B cell (primary cell): Measurements from ENCODE around the gene ZNF253. TPM values are rescaled to one million over a fixed set of nuclear protein-coding genes. Genes with fewer than 3 reads are reported as not detected.
A peak's percentile ranks its signal among the peaks of the same experiment; 100 is the strongest.
"Not testable (repeated sequence)": the region's sequence is repeated elsewhere in the genome, so short reads cannot be mapped to it uniquely, and the experiment has no call there.

Experiments used
- ATAC-seq: fragments of 200-7000 bp; cut with Tn5 transposase; one replicate; pipeline ENCODE4 v1.10.0; 2021; ENCODE audit warnings: low read depth, mild to moderate bottlenecking, moderate number of reproducible peaks, moderate library complexity
- CTCF ChIA-PET: fragments of 350-600 bp; sonication (Branson Sonifier 250); formaldehyde crosslinking; loops from one replicate; lab custom pipeline; 2021; ENCODE audit warnings: antibody characterized with exemption, inconsistent platforms; lab: Charles Lee
- POLR2A ChIA-PET: fragments of 350-600 bp; sonication (Branson Sonifier 250); formaldehyde crosslinking; loops from one replicate; lab custom pipeline; 2021; ENCODE audit warnings: antibody characterized with exemption; lab: Charles Lee
- DNase-seq: peaks from one replicate; pipeline ENCODE4 v3.0.0; 2013
- H2AFZ ChIP-seq: 2 replicates; pipeline ENCODE4 v1.6.1; 2012; ENCODE audit warnings: mild to moderate bottlenecking, low read depth, low read length; ENCODE audit not compliant: insufficient read depth, poor library complexity, severe bottlenecking
- H3K27ac ChIP-seq, 2 donors: 1 replicate in 1 of 2; 2 replicates in 1 of 2; pipeline ENCODE4 v1.5.1; 2012 to 2013; ENCODE audit warnings: low read length in 2 of 2, mild to moderate bottlenecking in 2 of 2, moderate library complexity in 1 of 2
- H3K27me3 ChIP-seq, 4 experiments: fragments of 200-600 bp in 1 of 4; sonication (generic) in 1 of 4; replicated peaks in 1 of 4; 1 replicate in 2 of 4; 2 replicates in 2 of 4; pipeline versions ENCODE4 v1.6.1 to v1.7.0; 2013 to 2016; ENCODE audit warnings: low read length in 3 of 4, mild to moderate bottlenecking in 2 of 4, mixed read lengths in 1 of 4, moderate library complexity in 1 of 4; ENCODE audit not compliant: insufficient read depth in 4 of 4, control insufficient read depth in 3 of 4; ENCODE audit errors: control extremely low read depth in 1 of 4
- H3K36me3 ChIP-seq, 2 experiments: replicated peaks in 1 of 2; 1 replicate in 1 of 2; 2 replicates in 1 of 2; pipeline versions ENCODE4 v1.6.1 to v1.7.1; 2013; ENCODE audit warnings: low read length in 1 of 2; ENCODE audit not compliant: insufficient read depth in 2 of 2, control insufficient read depth in 1 of 2; ENCODE audit errors: control extremely low read depth in 1 of 2, extremely low read depth in 1 of 2
- H3K4me1 ChIP-seq, 2 donors: fragments of 200-600 bp in 1 of 2; sonication (generic) in 1 of 2; 1 replicate in 1 of 2; 2 replicates in 1 of 2; pipeline versions ENCODE4 v1.5.1 to v1.6.1; 2013 to 2017; ENCODE audit warnings: low read length in 2 of 2; ENCODE audit not compliant: control insufficient read depth in 2 of 2, insufficient read depth in 2 of 2
- H3K4me2 ChIP-seq: replicated peaks from 2 replicates; pipeline ENCODE3; 2012; ENCODE audit warnings: mild to moderate bottlenecking, low read depth, low read length; ENCODE audit not compliant: poor library complexity, severe bottlenecking
- H3K4me3 ChIP-seq, 5 experiments: fragments of 200-600 bp in 1 of 5; sonication (generic) in 1 of 5; 1 replicate in 3 of 5; 2 replicates in 2 of 5; pipeline versions ENCODE4 v1.5.1 to v1.7.0; 2011 to 2016; ENCODE audit warnings: low read length in 4 of 5, mild to moderate bottlenecking in 4 of 5, low read depth in 2 of 5, control low read depth in 1 of 5, moderate library complexity in 1 of 5; ENCODE audit not compliant: insufficient read depth in 1 of 5; ENCODE audit errors: control extremely low read depth in 1 of 5, extremely low read depth in 1 of 5
- H3K79me2 ChIP-seq: fragments of 200-600 bp; sonication (generic); one replicate; pipeline ENCODE4 v1.6.0; 2016; ENCODE audit warnings: low read length; ENCODE audit not compliant: control insufficient read depth, insufficient read depth
- H3K9ac ChIP-seq: fragments of 200-600 bp; sonication (generic); 2 replicates; pipeline ENCODE4 v1.6.1; 2017; ENCODE audit warnings: mild to moderate bottlenecking, low read length, moderate library complexity
- H3K9me3 ChIP-seq, 3 donors: one replicate each; pipeline versions ENCODE4 v1.6.1 to v1.7.1; 2013; ENCODE audit warnings: low read length in 2 of 3; ENCODE audit not compliant: control insufficient read depth in 2 of 3, insufficient read depth in 1 of 3; ENCODE audit errors: control extremely low read depth in 1 of 3
- H4K20me1 ChIP-seq: 2 replicates; pipeline ENCODE4 v1.6.0; 2012; ENCODE audit warnings: mild to moderate bottlenecking, low read length; ENCODE audit not compliant: insufficient read depth, control insufficient read depth, poor library complexity, severe bottlenecking
- H3K27ac Mint-ChIP-seq: one replicate; pipeline ENCODE4 v1.8.0; 2021; ENCODE audit warnings: mixed read lengths
- H3K27me3 Mint-ChIP-seq: one replicate; pipeline ENCODE4 v1.8.0; 2021; ENCODE audit warnings: mixed read lengths
- H3K4me1 Mint-ChIP-seq: one replicate; pipeline ENCODE4 v1.8.0; 2021; ENCODE audit warnings: mixed read lengths
- H3K4me3 Mint-ChIP-seq: one replicate; pipeline ENCODE4 v1.8.0; 2021; ENCODE audit warnings: mixed read lengths
- H3K9me3 Mint-ChIP-seq: one replicate; pipeline ENCODE4 v1.8.0; 2022; ENCODE audit warnings: mixed read lengths; ENCODE audit not compliant: insufficient read depth
- CTCF ChIP-seq: fragments of 200-600 bp; IDR thresholded peaks from one replicate; pipeline ENCODE4 v1.8.0; 2022; ENCODE audit warnings: antibody characterized with exemption, mild to moderate bottlenecking
- EZH2 ChIP-seq: IDR thresholded peaks from 2 replicates; pipeline ENCODE4 v1.6.1; 2012; ENCODE audit warnings: borderline replicate concordance, low read depth, mild to moderate bottlenecking, moderate library complexity, low read length; ENCODE audit not compliant: insufficient read depth, poor library complexity, severe bottlenecking
- WGBS: methylation state at CpG from one replicate; pipeline ENCODE4 v1.1.5; 2013; ENCODE audit warnings: missing lambda C conversion rate; ENCODE audit not compliant: insufficient coverage; 5-methylcytosine and 5-hydroxymethylcytosine counted together
- intact Hi-C: fragments of 100-400 bp; cut with micrococcal nuclease; formaldehyde crosslinking; loops from one replicate; pipeline ENCODE4 v1.10.0; 2022
- polyA plus RNA-seq: library from polyadenylated mRNA; depleted of rRNA; stranded (reverse); fragments of >200 nt; gene quantifications from 2 replicates; pipeline ENCODE4 v1.2.3, GENCODE V29; 2012
- total RNA-seq, 2 donors: library from RNA; stranded (reverse); fragments of 120-200 nt in 1 of 2; gene quantifications; 1 replicate in 1 of 2; 2 replicates in 1 of 2; pipeline versions ENCODE4 v1.2.3 to v1.2.4, GENCODE V29; 2013 to 2022

The ZNF253 gene
- total and polyA plus RNA-seq, 2 donors (not counting 1 experiment from before 2014, with no cell fraction given) = 5.5 to 28.6 TPM

DNA sequence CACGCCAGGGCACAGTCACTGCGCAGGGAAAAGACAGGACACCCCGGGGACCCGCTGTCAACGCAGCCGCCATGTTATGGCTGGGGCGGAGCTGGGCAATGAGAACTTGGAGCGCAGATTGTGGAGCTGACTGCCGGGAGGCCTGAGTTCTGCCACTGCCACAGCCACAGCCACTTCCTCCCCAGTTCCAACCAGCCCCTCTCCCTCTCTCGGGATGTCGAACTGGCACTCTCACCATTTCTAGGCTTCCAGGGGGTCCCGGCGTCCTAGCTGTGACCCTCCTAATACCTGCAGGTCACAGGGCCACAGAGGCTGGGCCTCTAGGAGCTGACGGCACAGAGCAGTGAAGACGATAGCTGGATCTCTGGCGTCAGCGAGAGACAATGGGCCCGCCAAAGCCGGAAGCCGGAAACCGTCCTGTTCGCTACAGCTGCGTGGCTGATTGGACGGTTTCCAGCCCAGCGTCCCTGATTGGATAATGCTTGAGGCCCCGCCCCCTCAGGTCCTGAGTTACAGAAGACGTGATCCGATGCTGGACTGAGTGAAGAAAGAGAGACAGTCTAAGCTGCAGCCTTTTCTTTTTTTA, 44.2 kb upstream of the ZNF253 start, which contains the start of gene ZNF506:
Gene ZNF506 (minus strand): TSS at position 385 of the 586 bp plus-strand sequence. CDS start 147 bp downstream, at position 238.
- Histone ChIP-seq H3K27me3 (no peaks in the 10 kb centered on the region), H3K4me1 (peaks cover 40 to 48% of the 10 kb centered on the region in 2 donors), H3K4me2 (peak within 1 kb of the TSS; percentile 87), H3K27ac (peak within 1 kb of the TSS; percentile 97 to 99), H3K4me3 (peak within 1 kb of the TSS; percentile 74 to 100 (median 91)), H3K9me3 (peaks cover 4 to 27% (median 6%) of the 10 kb centered on the region in 3 donors), H3K9ac (peak within 1 kb of the TSS; percentile 100), H2AFZ (peak within 1 kb of the TSS; percentile 95), H4K20me1 (no peaks in the 10 kb centered on the region), H3K79me2 (peaks cover 57% of the 10 kb centered on the region), H3K36me3 (peaks cover 5 to 8% of the 10 kb centered on the region in 2 experiments)
- intact Hi-C loops = loop anchor here (1.0 to 5.0 kb wide), 6 partner anchors 44 to 204 kb away; partner anchors contain the start of genes PBX4, ZNF101, ZNF14 and ZNF253
- peak within 1 kb of the TSS; percentile 99 for H3K4me3 Mint-ChIP-seq
- 1% methylated on average over 25 of the region's 28 CpGs for WGBS
- DNase-seq (peak; percentile 97), ATAC-seq (peak; percentile 93)
- no peak for TF ChIP-seq EZH2
- TF ChIP-seq CTCF = no peak
- no peaks in the 10 kb centered on the region for H3K27me3 Mint-ChIP-seq
- H3K4me1 Mint-ChIP-seq = peaks cover 51% of the 10 kb centered on the region
- H3K27ac Mint-ChIP-seq = peak within 1 kb of the TSS; percentile 99
- CTCF ChIA-PET = interaction anchor here (0.8 to 2.2 kb wide), 10 partner anchors 9 to 79 kb away, joined by 3 to 9 read pairs (median 4); partner anchors contain the start of genes ZNF253 and ZNF93
- POLR2A ChIA-PET = interaction anchor here (0.6 to 2.5 kb wide), 13 partner anchors 9 to 305 kb away, joined by 3 to 33 read pairs (median 9); partner anchors contain the start of genes ATP13A1, NDUFA13, ZNF101 and ZNF14
- peaks cover 7% of the 10 kb centered on the region for H3K9me3 Mint-ChIP-seq

- POLR2A ChIA-PET = interaction anchor here (0.6 to 2.5 kb wide), 10 partner anchors 9 to 158 kb away, joined by 3 to 33 read pairs (median 10); partner anchors contain the start of genes ATP13A1, ZNF101, ZNF14 and ZNF253
- intact Hi-C loops = loop anchor here (1.0 to 5.0 kb wide), 6 partner anchors 43 to 205 kb away; partner anchors contain the start of genes PBX4, ZNF101, ZNF14 and ZNF253
- Histone ChIP-seq H3K9me3 (peaks cover 4 to 27% (median 6%) of the 10 kb centered on the region in 3 donors), H3K4me1 (peaks cover 40 to 43% of the 10 kb centered on the region in 2 donors), H3K9ac (peak overlapping the region; percentile 100), H2AFZ (peak overlapping the region; percentile 95), H3K79me2 (peaks cover 52% of the 10 kb centered on the region), H3K27ac (peak overlapping the region; percentile 97 to 99), H3K4me2 (peak overlapping the region; percentile 87), H3K4me3 (peak overlapping the region; percentile 74 to 100 (median 91))
- Mint-ChIP-seq H3K27ac (peak overlapping the region; percentile 90), H3K4me1 (peaks cover 50% of the 10 kb centered on the region), H3K4me3 (peak overlapping the region; percentile 99)
- CTCF ChIA-PET = interaction anchor here (0.8 to 2.2 kb wide), 7 partner anchors 29 to 79 kb away, joined by 3 to 9 read pairs (median 4); partner anchors contain the start of genes ZNF253 and ZNF93
- not testable (repeated sequence) for ATAC-seq, H3K27me3 Mint-ChIP-seq, H3K27me3 ChIP-seq, H3K9me3 Mint-ChIP-seq, H3K36me3 ChIP-seq, H4K20me1 ChIP-seq
- peak; percentile 46 for DNase-seq
- WGBS = 4% methylated on average over 9 of the region's 11 CpGs
These were observed 43.7 kb upstream of the ZNF253 start for GRCh38 chr19:19821976-19822375.
